IgD-negative memory B cell (primary cell): ENCODE results near the gene LXN. TPM values are rescaled to one million over a fixed set of nuclear protein-coding genes. Genes with fewer than 3 reads are reported as not detected.

Experiments used
- H3K27ac Mint-ChIP-seq, 3 donors: one replicate each; pipeline ENCODE4 v1.8.0; 2020 to 2022; ENCODE audit warnings: mild to moderate bottlenecking in 3 of 3, mixed read lengths in 3 of 3, moderate library complexity in 1 of 3
- H3K27me3 Mint-ChIP-seq: one replicate; pipeline ENCODE4 v1.8.0; 2021; ENCODE audit warnings: mixed read lengths
- H3K36me3 Mint-ChIP-seq: one replicate; pipeline ENCODE4 v1.8.0; 2020; ENCODE audit warnings: mild to moderate bottlenecking, mixed read lengths
- H3K4me1 Mint-ChIP-seq, 3 donors: one replicate each; pipeline ENCODE4 v1.8.0; 2020 to 2022; ENCODE audit warnings: mixed read lengths in 3 of 3, mild to moderate bottlenecking in 1 of 3
- H3K4me3 Mint-ChIP-seq, 4 donors: one replicate each; pipeline ENCODE4 v1.8.0; 2020 to 2022; ENCODE audit warnings: mild to moderate bottlenecking in 4 of 4, mixed read lengths in 4 of 4, moderate library complexity in 3 of 4
- H3K9me3 Mint-ChIP-seq, 3 donors: one replicate each; pipeline ENCODE4 v1.8.0; 2020 to 2021; ENCODE audit warnings: mixed read lengths in 3 of 3, mild to moderate bottlenecking in 1 of 3
- polyA plus RNA-seq: library from polyadenylated mRNA; unstranded; fragments of 300-500 nt; fragmentation: Illumina TruSeq; gene quantifications from one replicate; pipeline ENCODE4 v1.2.3, GENCODE V29; 2021

LXN gene
- polyA plus RNA-seq, 1 donor from 2014 or later: 9.0 TPM

- H3K4me3 Mint-ChIP-seq: no peak overlapping the region
- peaks cover 5 to 8% (median 6%) of the 10 kb centered on the region in 3 donors for H3K4me1 Mint-ChIP-seq
- H3K9me3 Mint-ChIP-seq: no peaks in the 10 kb centered on the region
- no peak overlapping the region for H3K27ac Mint-ChIP-seq
- H3K36me3 Mint-ChIP-seq: peaks cover 4% of the 10 kb centered on the region
- H3K27me3 Mint-ChIP-seq: no peaks in the 10 kb centered on the region
These were observed 21.3 kb downstream of the LXN start for GRCh38 chr3:158651192-158651591.

- Mint-ChIP-seq H3K27me3 (no peaks in the 10 kb centered on the region), H3K4me1 (peaks cover 9 to 16% (median 13%) of the 10 kb centered on the region in 3 donors), H3K27ac (no peak overlapping the region), H3K9me3 (no peaks in the 10 kb centered on the region), H3K4me3 (no peak overlapping the region), H3K36me3 (peaks cover 1% of the 10 kb centered on the region)
These were observed 22.7 kb downstream of the LXN start for GRCh38 chr3:158649791-158650190.

- Mint-ChIP-seq H3K4me1 (peaks cover 16 to 22% (median 17%) of the 10 kb centered on the region in 3 donors), H3K27me3 (no peaks in the 10 kb centered on the region), H3K36me3 (no peaks in the 10 kb centered on the region), H3K27ac (peak within 1 kb of the TSS; percentile 68 to 95 (median 86)), H3K9me3 (no peaks in the 10 kb centered on the region), H3K4me3 (peak within 1 kb of the TSS; percentile 93 to 99 (median 98))
These were observed 28.0 kb downstream of the LXN start, which contains the start of gene GFM1 for GRCh38 chr3:158644345-158644908. Gene GFM1, plus strand, starts transcription at chr3:158644527. Its CDS starts 108 bp downstream, at chr3:158644635.

- Mint-ChIP-seq H3K9me3 (no peaks in the 10 kb centered on the region), H3K27ac (no peak overlapping the region), H3K36me3 (no peaks in the 10 kb centered on the region), H3K4me3 (no peak overlapping the region), H3K4me1 (peaks cover 11 to 17% (median 17%) of the 10 kb centered on the region in 3 donors), H3K27me3 (no peaks in the 10 kb centered on the region)
These were observed 29.8 kb downstream of the LXN start for GRCh38 chr3:158642474-158643210.

- Mint-ChIP-seq H3K36me3 (no peaks in the 10 kb centered on the region), H3K27ac (no peak overlapping the region), H3K27me3 (no peaks in the 10 kb centered on the region), H3K9me3 (no peaks in the 10 kb centered on the region), H3K4me1 (peaks cover 11 to 17% (median 15%) of the 10 kb centered on the region in 3 donors), H3K4me3 (peak overlapping the region in 1 of 4 donors; percentile 40)
These were observed 30.4 kb downstream of the LXN start for GRCh38 chr3:158642005-158642404.

GRCh38 chr3:158640646-158641045 lies 31.8 kb downstream of the LXN start:
- peaks cover 0 to 2% (median 0%) of the 10 kb centered on the region in 3 donors for H3K9me3 Mint-ChIP-seq
- H3K27ac Mint-ChIP-seq: no peak overlapping the region
- no peaks in the 10 kb centered on the region for H3K27me3 Mint-ChIP-seq
- no peak overlapping the region for H3K4me3 Mint-ChIP-seq
- H3K36me3 Mint-ChIP-seq: no peaks in the 10 kb centered on the region
- peaks cover 8 to 11% (median 11%) of the 10 kb centered on the region in 3 donors for H3K4me1 Mint-ChIP-seq

- Mint-ChIP-seq H3K4me1 (no peaks in the 10 kb centered on the region), H3K4me3 (no peak overlapping the region), H3K27me3 (peaks cover 22% of the 10 kb centered on the region), H3K36me3 (no peaks in the 10 kb centered on the region), H3K9me3 (peaks cover 0 to 3% (median 0%) of the 10 kb centered on the region in 3 donors), H3K27ac (no peak overlapping the region)
These were observed 40.5 kb downstream of the LXN start for GRCh38 chr3:158631981-158632380.

GRCh38 chr3:158625881-158626280 lies 46.6 kb downstream of the LXN start:
- Mint-ChIP-seq H3K36me3 (no peaks in the 10 kb centered on the region), H3K4me1 (no peaks in the 10 kb centered on the region), H3K4me3 (no peak overlapping the region), H3K27me3 (peaks cover 17% of the 10 kb centered on the region), H3K9me3 (peaks cover 0 to 8% (median 0%) of the 10 kb centered on the region in 3 donors), H3K27ac (no peak overlapping the region)

GRCh38 chr3:158617982-158618875 lies 54.2 kb downstream of the LXN start:
- Mint-ChIP-seq H3K4me3 (peak overlapping the region in 1 of 4 donors; percentile 9), H3K27me3 (peaks cover 2% of the 10 kb centered on the region), H3K36me3 (peaks cover 1% of the 10 kb centered on the region), H3K9me3 (peaks cover 5 to 9% (median 6%) of the 10 kb centered on the region in 3 donors), H3K4me1 (no peaks in the 10 kb centered on the region), H3K27ac (no peak overlapping the region)

Other genes starting within 250 kb of the LXN start
- gene MLF1, start 101.5 kb downstream of the LXN start, polyA plus RNA-seq: not detected
- 29.2 TPM for gene GFM1, start 28.1 kb downstream of the LXN start, polyA plus RNA-seq
- gene RARRES1, start 59.8 kb upstream of the LXN start, polyA plus RNA-seq: 0.28 TPM
- gene MFSD1, start 129.4 kb upstream of the LXN start, polyA plus RNA-seq: 66.6 TPM